ENCODE data around the gene NSUN7.

- no peak for TF ChIP-seq MAX (IDR thresholded peaks at IDR 0.05)
- no peak for TF ChIP-seq CTCF (IDR thresholded peaks at IDR 0.05; ENCODE audit: low read depth, low read length, missing input control)
Observed at GRCh38 chr4:40723728-40724127, 26.0 kb upstream of the NSUN7 start.
